Transverse colon (tissue), 4 donors: ENCODE measurements around the gene TXN2. TPM values are rescaled to one million over a fixed set of nuclear protein-coding genes. Genes with fewer than 3 reads are reported as not detected.

ENCODE experiments used
- DNase-seq: peaks from one replicate; pipeline ENCODE4 v3.0.0-alpha.2; 2019
- H3K27ac ChIP-seq, 4 donors: fragments of 200-600 bp; sonication (generic); 2 replicates each; pipeline ENCODE4 v1.5.1; 2016 to 2018; ENCODE audit warnings: inconsistent platforms in 4 of 4
- H3K27me3 ChIP-seq: fragments of 200-600 bp; sonication (generic); 2 replicates; pipeline ENCODE4 v1.5.1; 2017; ENCODE audit warnings: inconsistent platforms
- H3K36me3 ChIP-seq, 4 donors: fragments of 200-600 bp; sonication (generic); 2 replicates each; pipeline ENCODE4 v1.5.1; 2017 to 2019; ENCODE audit warnings: inconsistent platforms in 4 of 4
- H3K4me1 ChIP-seq, 4 donors: fragments of 200-600 bp; sonication (generic); 2 replicates each; pipeline ENCODE4 v1.5.1; 2017 to 2020; ENCODE audit warnings: inconsistent platforms in 4 of 4
- H3K4me3 ChIP-seq, 4 donors: fragments of 200-600 bp; sonication (generic); 1 replicate in 1 of 4; 2 replicates in 3 of 4; pipeline versions ENCODE4 v1.5.1 to v1.6.1; 2017 to 2019; ENCODE audit warnings: inconsistent platforms in 4 of 4
- H3K9me3 ChIP-seq, 2 donors: fragments of 200-600 bp; sonication (generic); 2 replicates each; pipeline ENCODE4 v1.5.1; 2017 to 2019; ENCODE audit warnings: inconsistent platforms in 2 of 2
- CTCF ChIP-seq, 5 experiments: fragments of 200-600 bp in 3 of 5; fragments of 450-650 bp in 2 of 5; sonication (generic) in 3 of 5; IDR thresholded peaks; 1 replicate in 2 of 5; 2 replicates in 3 of 5; pipeline ENCODE4 v1.5.1; 2016 to 2017; ENCODE audit warnings: antibody characterized with exemption in 5 of 5, inconsistent platforms in 3 of 5, mild to moderate bottlenecking in 2 of 5, moderate library complexity in 1 of 5
- EP300 ChIP-seq: sonication (generic); formaldehyde crosslinking; IDR thresholded peaks from one replicate; pipeline ENCODE4 v1.6.1; 2017; ENCODE audit warnings: antibody characterized with exemption, low read depth
- POLR2A ChIP-seq: fragments of 450-650 bp; IDR thresholded peaks from one replicate; pipeline ENCODE4 v1.6.1; 2016; ENCODE audit warnings: antibody characterized with exemption, mild to moderate bottlenecking, moderate library complexity
- POLR2AphosphoS5 ChIP-seq, 3 donors: sonication (generic); formaldehyde crosslinking; IDR thresholded peaks; one replicate each; pipeline ENCODE4 v1.6.1; 2016; ENCODE audit warnings: antibody characterized with exemption in 3 of 3
- WGBS, 2 donors: methylation state at CpG; one replicate each; pipeline ENCODE4 v1.1.5; 2018; ENCODE audit warnings: low coverage in 1 of 2; 5-methylcytosine and 5-hydroxymethylcytosine counted together
- in situ Hi-C, 4 donors: fragments of 200-750 bp; cut with MboI; loops; one replicate each; pipeline versions ENCODE4 v1.15.0 to v1.15.1; 2017; ENCODE audit warnings: low sequenced_read_pairs in 3 of 4, low pct_ligation_motif_present in 1 of 4, low pct_unique_long_range_greater_than_20kb in 1 of 4
- intact Hi-C: fragments of 100-400 bp; cut with DNase I; formaldehyde crosslinking; loops from one replicate; pipeline ENCODE4 v1.15.1; 2023; ENCODE audit warnings: low total_unique reads
- total RNA-seq, 4 donors: library from RNA; depleted of rRNA; stranded (reverse); fragments of >200 nt; gene quantifications; one replicate each; pipeline ENCODE4 v1.1.0, GENCODE V29; 2016

Gene TXN2
- total RNA-seq, 4 donors from 2014 or later = 68.5 to 317 (median 93.3) TPM

- TF ChIP-seq EP300 = no peak
- no peak for TF ChIP-seq CTCF (IDR thresholded peaks at IDR 0.05)
- TF ChIP-seq POLR2A = no peak
- TF ChIP-seq POLR2AphosphoS5 (IDR thresholded peaks at IDR 0.05) = no peak
- in situ Hi-C loops (loop anchor here in 1 of 4 donors (10.0 kb wide), 1 partner anchor 65 kb away; the partner anchor contains the start of gene MYH9), intact Hi-C loops (loop anchor here (5.0 kb wide), 1 partner anchor 62 kb away; the partner anchor contains the start of gene MYH9)
- DNase-seq = no peak
- Histone ChIP-seq H3K9me3 (no peaks in the 10 kb centered on the region), H3K27ac (peak overlapping the region; percentile 40 to 63 (median 52)), H3K4me1 (peaks cover 31 to 76% (median 47%) of the 10 kb centered on the region in 4 donors), H3K36me3 (no peaks in the 10 kb centered on the region), H3K4me3 (no peak overlapping the region), H3K27me3 (no peaks in the 10 kb centered on the region)
- 82% methylated on average over 9 of the region's 11 CpGs; no CpG with 5 or more reads in 1 of the 2 donors for WGBS, 2 donors
These were observed 31.8 kb downstream of the TXN2 start for GRCh38 chr22:36449596-36450175.

GRCh38 chr22:36447632-36448031, 33.8 kb downstream of the TXN2 start:
- in situ Hi-C loops = no loop called here
- WGBS, 2 donors = 80 to 92% methylated on average over 2 of the region's 2 CpGs
- H3K27me3 ChIP-seq = no peaks in the 10 kb centered on the region
- H3K4me3 ChIP-seq = no peak overlapping the region
- intact Hi-C loops = no loop called here
- DNase-seq = no peak
- TF ChIP-seq CTCF (IDR thresholded peaks at IDR 0.05) (no peak), EP300 (no peak), POLR2AphosphoS5 (IDR thresholded peaks at IDR 0.05) (no peak), POLR2A (no peak)
- no peak overlapping the region for H3K27ac ChIP-seq
- H3K36me3 ChIP-seq = no peaks in the 10 kb centered on the region
- H3K9me3 ChIP-seq = no peaks in the 10 kb centered on the region
- H3K4me1 ChIP-seq = peaks cover 14 to 67% (median 36%) of the 10 kb centered on the region in 4 donors

- no peak for DNase-seq
- TF ChIP-seq POLR2A (no peak), CTCF (IDR thresholded peaks at IDR 0.05) (no peak), POLR2AphosphoS5 (IDR thresholded peaks at IDR 0.05) (peak; percentile 21 to 33 (median 22)), EP300 (no peak)
- WGBS, 2 donors = 61 to 71% methylated on average over 4 to 8 of the region's 8 CpGs
- Histone ChIP-seq H3K9me3 (no peaks in the 10 kb centered on the region), H3K36me3 (no peaks in the 10 kb centered on the region), H3K4me3 (no peak overlapping the region), H3K27me3 (no peaks in the 10 kb centered on the region), H3K27ac (peak overlapping the region; percentile 52 to 60 (median 56)), H3K4me1 (peaks cover 0 to 63% (median 24%) of the 10 kb centered on the region in 4 donors)
- in situ Hi-C loops = no loop called here
- intact Hi-C loops = no loop called here
These were observed 36.2 kb downstream of the TXN2 start for GRCh38 chr22:36445158-36445668.

GRCh38 chr22:36443198-36443770, 38.2 kb downstream of the TXN2 start:
- DNase-seq = no peak
- Histone ChIP-seq H3K4me3 (no peak overlapping the region), H3K4me1 (peaks cover 0 to 61% (median 26%) of the 10 kb centered on the region in 4 donors), H3K27me3 (no peaks in the 10 kb centered on the region), H3K36me3 (no peaks in the 10 kb centered on the region), H3K27ac (peak overlapping the region; percentile 49 to 72 (median 58)), H3K9me3 (no peaks in the 10 kb centered on the region)
- TF ChIP-seq CTCF (IDR thresholded peaks at IDR 0.05) (no peak), POLR2A (no peak), POLR2AphosphoS5 (IDR thresholded peaks at IDR 0.05) (no peak)
- in situ Hi-C loops (no loop called here), intact Hi-C loops (loop anchor here (5.0 kb wide), 1 partner anchor 241 kb away; the partner anchor contains the start of gene APOL4)
- 72 to 78% methylated on average over 3 to 8 of the region's 8 CpGs for WGBS, 2 donors
